ENCODE results near the gene VMP1. TPM values are rescaled to one million over a fixed set of nuclear protein-coding genes. Genes with fewer than 3 reads are reported as not detected.

VMP1 gene
- total RNA-seq, 1 experiment from 2014 or later = 83.1 TPM

GRCh38 chr17:59812139-59812538 is 104.7 kb downstream of the VMP1 start:
- Histone ChIP-seq H4K20me1 (ENCODE audit: control insufficient read depth, insufficient read depth, insufficient read length) (no peaks in the 10 kb centered on the region), H3K4ac (ENCODE audit: low read depth, low read length) (no peak overlapping the region), H4K5ac (ENCODE audit: insufficient read length, low read depth, low read length) (no peak overlapping the region), H4K91ac (ENCODE audit: insufficient read length, low read depth, low read length) (no peak overlapping the region), H3K79me1 (ENCODE audit: insufficient read depth, low read depth, low read length, poor library complexity, severe bottlenecking) (no peaks in the 10 kb centered on the region), H3K9ac (ENCODE audit: extremely low read depth, insufficient read length, low read length) (no peak overlapping the region), H3K56ac (ENCODE audit: insufficient read length, low read depth, low read length) (no peak overlapping the region), H2BK20ac (ENCODE audit: low read depth, low read length, poor library complexity, severe bottlenecking) (no peak overlapping the region), H3T11ph (ENCODE audit: low read length) (no peak overlapping the region), H2BK15ac (ENCODE audit: low read depth, low read length) (no peak overlapping the region), H4K8ac (replicated peaks; ENCODE audit: insufficient read length, low read depth, low read length) (no peak overlapping the region), H3K4me1 (ENCODE audit: insufficient read depth, low read length) (no peaks in the 10 kb centered on the region), H2AK5ac (ENCODE audit: insufficient read length, low read length) (no peak overlapping the region), H3K14ac (ENCODE audit: insufficient read depth, low read length) (no peak overlapping the region), H2AFZ (ENCODE audit: low read length) (no peak overlapping the region), H2BK120ac (ENCODE audit: low read depth, low read length, poor library complexity, severe bottlenecking) (no peak overlapping the region), H3K27ac (ENCODE audit: insufficient read length, low read depth, low read length) (no peak overlapping the region), H2BK12ac (ENCODE audit: insufficient read length, low read depth, low read length) (no peak overlapping the region), H3K23ac (ENCODE audit: insufficient read length, low read depth, low read length) (no peak overlapping the region), H3K4me2 (ENCODE audit: insufficient read depth, insufficient read length, low read length) (no peak overlapping the region), H3K23me2 (ENCODE audit: insufficient read length, low read depth, low read length, poor library complexity, severe bottlenecking) (no peaks in the 10 kb centered on the region), H3K9me3 (ENCODE audit: control insufficient read depth, low read depth, low read length) (no peaks in the 10 kb centered on the region), H3K27me3 (ENCODE audit: insufficient read depth, low read length) (no peaks in the 10 kb centered on the region), H3K18ac (ENCODE audit: insufficient read length, low read depth, low read length) (no peak overlapping the region), H3K79me2 (ENCODE audit: insufficient read depth, low read length) (no peaks in the 10 kb centered on the region), H2BK5ac (ENCODE audit: insufficient read length, low read length) (no peak overlapping the region)
- TF ChIP-seq, protein P1, sequence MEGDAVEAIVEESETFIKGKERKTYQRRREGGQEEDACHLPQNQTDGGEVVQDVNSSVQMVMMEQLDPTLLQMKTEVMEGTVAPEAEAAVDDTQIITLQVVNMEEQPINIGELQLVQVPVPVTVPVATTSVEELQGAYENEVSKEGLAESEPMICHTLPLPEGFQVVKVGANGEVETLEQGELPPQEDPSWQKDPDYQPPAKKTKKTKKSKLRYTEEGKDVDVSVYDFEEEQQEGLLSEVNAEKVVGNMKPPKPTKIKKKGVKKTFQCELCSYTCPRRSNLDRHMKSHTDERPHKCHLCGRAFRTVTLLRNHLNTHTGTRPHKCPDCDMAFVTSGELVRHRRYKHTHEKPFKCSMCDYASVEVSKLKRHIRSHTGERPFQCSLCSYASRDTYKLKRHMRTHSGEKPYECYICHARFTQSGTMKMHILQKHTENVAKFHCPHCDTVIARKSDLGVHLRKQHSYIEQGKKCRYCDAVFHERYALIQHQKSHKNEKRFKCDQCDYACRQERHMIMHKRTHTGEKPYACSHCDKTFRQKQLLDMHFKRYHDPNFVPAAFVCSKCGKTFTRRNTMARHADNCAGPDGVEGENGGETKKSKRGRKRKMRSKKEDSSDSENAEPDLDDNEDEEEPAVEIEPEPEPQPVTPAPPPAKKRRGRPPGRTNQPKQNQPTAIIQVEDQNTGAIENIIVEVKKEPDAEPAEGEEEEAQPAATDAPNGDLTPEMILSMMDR (conservative IDR thresholded peaks at IDR 0.05) = no peak
- no peak for DNase-seq
- H3K27me3 Mint-ChIP-seq (ENCODE audit: low read depth) = no peaks in the 10 kb centered on the region
- no peaks in the 10 kb centered on the region for H3K9me3 Mint-ChIP-seq
- H3K4me1 Mint-ChIP-seq = no peaks in the 10 kb centered on the region
- H3K27ac Mint-ChIP-seq = no peak overlapping the region; a peak in 1 of 7 replicates
- peaks cover 0 to 19% (median 13%) of the 10 kb centered on the region in 3 experiments; a peak in 5 of 7 replicates for H3K36me3 Mint-ChIP-seq (ENCODE audit: insufficient read depth in 1 of 3, low read depth in 3 of 3)
- H3K4me3 Mint-ChIP-seq = no peak overlapping the region
- WGBS (ENCODE audit: extremely low coverage, insufficient read length, low lambda C conversion rate) = no CpG with 5 or more reads among the region's 3 CpGs

Measured in H9 (cell line).